ENCODE measurements around the gene FBXO34.

The FBXO34 gene

GRCh38 chr14:55316564-55316963, 45.3 kb downstream of the FBXO34 start:
- no peak for DNase-seq (ENCODE audit: low read depth)
- TF ChIP-seq CTCF (IDR thresholded peaks at IDR 0.05; ENCODE audit: insufficient read depth, low read depth, low read length, missing control alignments): no peak
- H3K4me3 ChIP-seq (ENCODE audit: low read depth, low read length): no peak overlapping the region

GRCh38 chr14:55317542-55318306, 46.5 kb downstream of the FBXO34 start:
- DNase-seq (ENCODE audit: low read depth): no peak
- TF ChIP-seq CTCF (IDR thresholded peaks at IDR 0.05; ENCODE audit: insufficient read depth, low read depth, low read length, missing control alignments): no peak
- H3K4me3 ChIP-seq (ENCODE audit: low read depth, low read length): no peak overlapping the region

GRCh38 chr14:55318694-55319093, 47.5 kb downstream of the FBXO34 start:
- DNase-seq (ENCODE audit: low read depth): no peak
- no peak for TF ChIP-seq CTCF (IDR thresholded peaks at IDR 0.05; ENCODE audit: insufficient read depth, low read depth, low read length, missing control alignments)
- H3K4me3 ChIP-seq (ENCODE audit: low read depth, low read length): no peak overlapping the region

- TF ChIP-seq CTCF (IDR thresholded peaks at IDR 0.05; ENCODE audit: insufficient read depth, low read depth, low read length, missing control alignments): no peak
- no peak overlapping the region for H3K4me3 ChIP-seq (ENCODE audit: low read depth, low read length)
- DNase-seq (ENCODE audit: low read depth): no peak
Observed at GRCh38 chr14:55323910-55324309, 52.7 kb downstream of the FBXO34 start.

- H3K4me3 ChIP-seq (ENCODE audit: low read depth, low read length): no peak overlapping the region
- no peak for DNase-seq (ENCODE audit: low read depth)
- TF ChIP-seq CTCF (IDR thresholded peaks at IDR 0.05; ENCODE audit: insufficient read depth, low read depth, low read length, missing control alignments): no peak
Observed at GRCh38 chr14:55324812-55325211, 53.6 kb downstream of the FBXO34 start.

- no peak for TF ChIP-seq CTCF (IDR thresholded peaks at IDR 0.05; ENCODE audit: insufficient read depth, low read depth, low read length, missing control alignments)
- DNase-seq (ENCODE audit: low read depth): peak; percentile 71
- no peak overlapping the region for H3K4me3 ChIP-seq (ENCODE audit: low read depth, low read length)
Observed at GRCh38 chr14:55327179-55327578, 56.0 kb downstream of the FBXO34 start.

GRCh38 chr14:55328317-55328716, 57.1 kb downstream of the FBXO34 start:
- H3K4me3 ChIP-seq (ENCODE audit: low read depth, low read length): no peak overlapping the region
- DNase-seq (ENCODE audit: low read depth): no peak
- no peak for TF ChIP-seq CTCF (IDR thresholded peaks at IDR 0.05; ENCODE audit: insufficient read depth, low read depth, low read length, missing control alignments)

Data from GM12865 (cell line).